ENCODE results near the gene BTNL8.

BTNL8 gene

GRCh38 chr5:180970875-180971274 lies 71.9 kb downstream of the BTNL8 start:
- peaks cover 6% of the 10 kb centered on the region for H3K4me1 Mint-ChIP-seq (ENCODE audit: low read depth)
- no peak overlapping the region for H3K4me3 Mint-ChIP-seq
- H3K27ac Mint-ChIP-seq, result no peak overlapping the region
- H3K27me3 Mint-ChIP-seq, result no peaks in the 10 kb centered on the region
- no peaks in the 10 kb centered on the region for H3K9me3 Mint-ChIP-seq (ENCODE audit: low read depth)
- no peaks in the 10 kb centered on the region for H3K36me3 Mint-ChIP-seq

GRCh38 chr5:180974612-180975315 lies 75.8 kb downstream of the BTNL8 start:
- Mint-ChIP-seq H3K9me3 (ENCODE audit: low read depth) (no peaks in the 10 kb centered on the region), H3K27ac (no peak overlapping the region), H3K36me3 (no peaks in the 10 kb centered on the region), H3K4me1 (ENCODE audit: low read depth) (peaks cover 17% of the 10 kb centered on the region), H3K4me3 (no peak overlapping the region), H3K27me3 (no peaks in the 10 kb centered on the region)

GRCh38 chr5:180975338-180975737 lies 76.4 kb downstream of the BTNL8 start:
- no peaks in the 10 kb centered on the region for H3K36me3 Mint-ChIP-seq
- H3K4me3 Mint-ChIP-seq, result no peak overlapping the region
- peak overlapping the region; percentile 0 for H3K27ac Mint-ChIP-seq
- peaks cover 17% of the 10 kb centered on the region for H3K4me1 Mint-ChIP-seq (ENCODE audit: low read depth)
- H3K27me3 Mint-ChIP-seq, result no peaks in the 10 kb centered on the region
- H3K9me3 Mint-ChIP-seq (ENCODE audit: low read depth), result no peaks in the 10 kb centered on the region

- H3K27ac Mint-ChIP-seq, result peak overlapping the region; percentile 68
- no peak overlapping the region for H3K4me3 Mint-ChIP-seq
- H3K9me3 Mint-ChIP-seq (ENCODE audit: low read depth), result no peaks in the 10 kb centered on the region
- peaks cover 17% of the 10 kb centered on the region for H3K4me1 Mint-ChIP-seq (ENCODE audit: low read depth)
- no peaks in the 10 kb centered on the region for H3K36me3 Mint-ChIP-seq
- H3K27me3 Mint-ChIP-seq, result no peaks in the 10 kb centered on the region
Measured at GRCh38 chr5:180976518-180976917, 77.6 kb downstream of the BTNL8 start.

GRCh38 chr5:180977852-180978251 lies 78.9 kb downstream of the BTNL8 start:
- Mint-ChIP-seq H3K4me1 (ENCODE audit: low read depth) (peaks cover 17% of the 10 kb centered on the region), H3K4me3 (no peak overlapping the region), H3K27me3 (no peaks in the 10 kb centered on the region), H3K9me3 (ENCODE audit: low read depth) (no peaks in the 10 kb centered on the region), H3K36me3 (no peaks in the 10 kb centered on the region), H3K27ac (no peak overlapping the region)

- Mint-ChIP-seq H3K27me3 (no peaks in the 10 kb centered on the region), H3K4me3 (no peak overlapping the region), H3K27ac (no peak overlapping the region), H3K36me3 (no peaks in the 10 kb centered on the region), H3K4me1 (ENCODE audit: low read depth) (no peaks in the 10 kb centered on the region), H3K9me3 (ENCODE audit: low read depth) (no peaks in the 10 kb centered on the region)
Measured at GRCh38 chr5:180982008-180982741, 83.2 kb downstream of the BTNL8 start.

- no peaks in the 10 kb centered on the region for H3K4me1 Mint-ChIP-seq (ENCODE audit: low read depth)
Measured at GRCh38 chr5:180988016-180988415, 89.1 kb downstream of the BTNL8 start.

GRCh38 chr5:180988592-180988991 lies 89.6 kb downstream of the BTNL8 start, which contains the start of gene BTNL3:
TSS of gene BTNL3 (plus strand) at chr5:180988846. CDS start at chr5:180989029, 183 bp downstream.
- Mint-ChIP-seq H3K9me3 (ENCODE audit: low read depth) (no peaks in the 10 kb centered on the region), H3K4me1 (ENCODE audit: low read depth) (no peaks in the 10 kb centered on the region), H3K27ac (no peak within 1 kb of the TSS), H3K36me3 (no peaks in the 10 kb centered on the region), H3K27me3 (peaks cover 5% of the 10 kb centered on the region), H3K4me3 (no peak within 1 kb of the TSS)

More at GRCh38 chr5:180988016-180988415, 89.1 kb downstream of the BTNL8 start:
- H3K27ac Mint-ChIP-seq, result no peak overlapping the region
- H3K36me3 Mint-ChIP-seq, result no peaks in the 10 kb centered on the region
- no peak overlapping the region for H3K4me3 Mint-ChIP-seq
- peaks cover 5% of the 10 kb centered on the region for H3K27me3 Mint-ChIP-seq
- no peaks in the 10 kb centered on the region for H3K9me3 Mint-ChIP-seq (ENCODE audit: low read depth)

GRCh38 chr5:180990086-180990881 lies 91.3 kb downstream of the BTNL8 start:
- Mint-ChIP-seq H3K9me3 (ENCODE audit: low read depth) (no peaks in the 10 kb centered on the region), H3K4me1 (ENCODE audit: low read depth) (no peaks in the 10 kb centered on the region), H3K27ac (no peak overlapping the region), H3K4me3 (no peak overlapping the region), H3K36me3 (no peaks in the 10 kb centered on the region), H3K27me3 (peaks cover 5% of the 10 kb centered on the region)

- Mint-ChIP-seq H3K36me3 (no peaks in the 10 kb centered on the region), H3K9me3 (ENCODE audit: low read depth) (no peaks in the 10 kb centered on the region), H3K4me1 (ENCODE audit: low read depth) (no peaks in the 10 kb centered on the region), H3K27me3 (peaks cover 5% of the 10 kb centered on the region), H3K4me3 (no peak overlapping the region), H3K27ac (no peak overlapping the region)
Measured at GRCh38 chr5:180990882-180991242, 91.9 kb downstream of the BTNL8 start.
